HCT116 (cell line): Measurements from ENCODE around the gene OR11H6.

Experiments
- CTCF ChIP-seq, 3 experiments: fragments of 200-600 bp in 1 of 3; sonication (generic) in 1 of 3; IDR thresholded peaks in 2 of 3; conservative IDR thresholded peaks in 1 of 3; 2 replicates each; pipeline ENCODE4 v1.5.1; 2012 to 2017; ENCODE audit warnings: low read depth in 2 of 3, low read length in 2 of 3, antibody characterized with exemption in 1 of 3, borderline replicate concordance in 1 of 3, control low read depth in 1 of 3, mild to moderate bottlenecking in 1 of 3, mixed read lengths in 1 of 3, mixed run types in 1 of 3, moderate library complexity in 1 of 3; ENCODE audit not compliant: insufficient read depth in 1 of 3
- FOSL1 ChIP-seq: IDR thresholded peaks from 2 replicates; pipeline ENCODE4 v1.6.1; 2012; ENCODE audit warnings: low read depth
- POLR2A ChIP-seq: IDR thresholded peaks from 2 replicates; pipeline ENCODE4 v1.7.0; 2011; ENCODE audit warnings: borderline replicate concordance; ENCODE audit not compliant: insufficient read depth, insufficient read length; ENCODE audit errors: extremely low read depth
- POLR2AphosphoS5 ChIP-seq: IDR thresholded peaks from 2 replicates; pipeline ENCODE4 v1.6.1; 2011; ENCODE audit warnings: mild to moderate bottlenecking, low read depth, low read length, moderate library complexity
- RAD21 ChIP-seq: IDR thresholded peaks from 2 replicates; pipeline ENCODE4 v1.6.1; 2012; ENCODE audit warnings: low read depth, mild to moderate bottlenecking
- SIN3A ChIP-seq: IDR thresholded peaks from 2 replicates; pipeline ENCODE4 v1.6.1; 2012; ENCODE audit warnings: low read depth

GRCh38 chr14:20179880-20180279 is 43.6 kb upstream of the OR11H6 start:
- TF ChIP-seq POLR2A (no peak), POLR2AphosphoS5 (no peak), CTCF (IDR thresholded peaks at IDR 0.05 in 2 of 3, conservative IDR thresholded peaks at IDR 0.05 in 1 of 3; ENCODE audit: borderline replicate concordance in 1 of 3, insufficient read depth in 1 of 3, low read depth in 2 of 3, low read length in 2 of 3) (no peak), FOSL1 (no peak), RAD21 (no peak), SIN3A (no peak)
